ENCODE results near the gene CTSH. TPM values are rescaled to one million over a fixed set of nuclear protein-coding genes. Genes with fewer than 3 reads are reported as not detected.

Gene CTSH
- total RNA-seq, 1 experiment from 2014 or later = 20.4 TPM

GRCh38 chr15:78992416-78993256 lies 47.8 kb upstream of the CTSH start:
- Mint-ChIP-seq H3K27ac (no peak overlapping the region), H3K9me3 (no peaks in the 10 kb centered on the region), H3K27me3 (ENCODE audit: low read depth) (no peaks in the 10 kb centered on the region; the same call in 1 of the 2 replicates), H3K4me3 (no peak overlapping the region), H3K4me1 (peaks cover 8% of the 10 kb centered on the region), H3K36me3 (no peaks in the 10 kb centered on the region)
- ATAC-seq (no peak), DNase-seq (ENCODE audit: low spot score) (no peak)
- ChIA-PET CTCF (interaction anchor here (1.2 to 2.6 kb wide), 4 partner anchors 13 to 36 kb away, joined by 4 to 16 read pairs (median 6); no protein-coding TSS in a partner anchor), POLR2A (interaction anchor here (0.5 kb wide), 1 partner anchor 46 kb away, joined by 6 read pairs; no protein-coding TSS in a partner anchor)
- TF ChIP-seq NR2C2 (CRISPR knock-in tag; IDR thresholded peaks at IDR 0.05) (no peak), ZNF416 (CRISPR knock-in tag; IDR thresholded peaks at IDR 0.05) (no peak), ZNF671 (CRISPR knock-in tag; IDR thresholded peaks at IDR 0.05) (no peak), JUN (CRISPR knock-in tag; IDR thresholded peaks at IDR 0.05) (no peak), IRF2 (CRISPR knock-in tag; IDR thresholded peaks at IDR 0.05; ENCODE audit: borderline replicate concordance, low read depth) (no peak), ESRRA (CRISPR knock-in tag; IDR thresholded peaks at IDR 0.05; ENCODE audit: borderline replicate concordance) (no peak), ZNF138 (CRISPR knock-in tag; conservative IDR thresholded peaks at IDR 0.05) (no peak)
- TF ChIP-seq, protein P1, sequence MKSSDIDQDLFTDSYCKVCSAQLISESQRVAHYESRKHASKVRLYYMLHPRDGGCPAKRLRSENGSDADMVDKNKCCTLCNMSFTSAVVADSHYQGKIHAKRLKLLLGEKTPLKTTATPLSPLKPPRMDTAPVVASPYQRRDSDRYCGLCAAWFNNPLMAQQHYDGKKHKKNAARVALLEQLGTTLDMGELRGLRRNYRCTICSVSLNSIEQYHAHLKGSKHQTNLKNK (CRISPR knock-in tag; IDR thresholded peaks at IDR 0.05) = no peak
- TF ChIP-seq, protein P2, sequence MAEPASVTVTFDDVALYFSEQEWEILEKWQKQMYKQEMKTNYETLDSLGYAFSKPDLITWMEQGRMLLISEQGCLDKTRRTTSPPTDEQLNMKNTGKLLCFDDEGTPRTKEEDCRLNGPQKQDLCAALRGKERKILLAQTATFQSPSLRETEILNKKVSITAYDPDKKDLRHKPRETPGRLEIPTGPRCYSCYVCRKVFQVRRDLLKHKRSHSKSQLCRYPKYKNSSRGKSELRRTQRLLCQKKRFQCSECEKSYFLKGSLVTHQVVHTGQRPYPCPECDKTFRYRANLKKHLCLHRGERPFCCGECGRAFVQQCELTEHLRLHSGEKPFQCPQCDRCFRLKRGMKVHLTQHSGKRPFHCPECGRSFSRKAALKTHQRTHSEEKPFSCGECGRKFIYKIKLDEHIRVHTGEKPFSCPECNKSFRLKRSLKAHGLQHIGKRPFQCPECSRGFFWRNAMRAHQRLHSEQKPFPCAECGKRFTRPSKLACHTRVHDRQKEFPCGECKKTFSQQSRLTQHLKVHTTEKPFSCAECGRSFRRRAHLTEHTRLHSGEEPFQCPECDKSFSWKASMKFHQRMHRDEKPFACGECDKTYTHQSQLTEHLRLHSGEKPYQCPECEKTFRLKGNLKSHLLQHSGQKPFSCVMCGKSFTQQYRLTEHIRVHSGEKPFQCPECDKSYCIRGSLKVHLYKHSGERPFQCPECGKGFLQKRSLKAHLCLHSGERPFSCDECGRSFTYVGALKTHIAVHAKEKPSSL (CRISPR knock-in tag; conservative IDR thresholded peaks at IDR 0.05) = no peak
- TF ChIP-seq, protein P3, sequence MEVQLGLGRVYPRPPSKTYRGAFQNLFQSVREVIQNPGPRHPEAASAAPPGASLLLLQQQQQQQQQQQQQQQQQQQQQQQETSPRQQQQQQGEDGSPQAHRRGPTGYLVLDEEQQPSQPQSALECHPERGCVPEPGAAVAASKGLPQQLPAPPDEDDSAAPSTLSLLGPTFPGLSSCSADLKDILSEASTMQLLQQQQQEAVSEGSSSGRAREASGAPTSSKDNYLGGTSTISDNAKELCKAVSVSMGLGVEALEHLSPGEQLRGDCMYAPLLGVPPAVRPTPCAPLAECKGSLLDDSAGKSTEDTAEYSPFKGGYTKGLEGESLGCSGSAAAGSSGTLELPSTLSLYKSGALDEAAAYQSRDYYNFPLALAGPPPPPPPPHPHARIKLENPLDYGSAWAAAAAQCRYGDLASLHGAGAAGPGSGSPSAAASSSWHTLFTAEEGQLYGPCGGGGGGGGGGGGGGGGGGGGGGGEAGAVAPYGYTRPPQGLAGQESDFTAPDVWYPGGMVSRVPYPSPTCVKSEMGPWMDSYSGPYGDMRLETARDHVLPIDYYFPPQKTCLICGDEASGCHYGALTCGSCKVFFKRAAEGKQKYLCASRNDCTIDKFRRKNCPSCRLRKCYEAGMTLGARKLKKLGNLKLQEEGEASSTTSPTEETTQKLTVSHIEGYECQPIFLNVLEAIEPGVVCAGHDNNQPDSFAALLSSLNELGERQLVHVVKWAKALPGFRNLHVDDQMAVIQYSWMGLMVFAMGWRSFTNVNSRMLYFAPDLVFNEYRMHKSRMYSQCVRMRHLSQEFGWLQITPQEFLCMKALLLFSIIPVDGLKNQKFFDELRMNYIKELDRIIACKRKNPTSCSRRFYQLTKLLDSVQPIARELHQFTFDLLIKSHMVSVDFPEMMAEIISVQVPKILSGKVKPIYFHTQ (CRISPR knock-in tag; IDR thresholded peaks at IDR 0.05) = no peak

- ChIA-PET POLR2A (interaction anchor here (0.5 kb wide), 1 partner anchor 46 kb away, joined by 6 read pairs; no protein-coding TSS in a partner anchor), CTCF (interaction anchor here (1.2 to 1.6 kb wide), 3 partner anchors 12 to 37 kb away, joined by 4 to 7 read pairs (median 5); no protein-coding TSS in a partner anchor)
- Mint-ChIP-seq H3K36me3 (no peaks in the 10 kb centered on the region), H3K27me3 (ENCODE audit: low read depth) (no peaks in the 10 kb centered on the region; the same call in 1 of the 2 replicates), H3K4me3 (no peak overlapping the region), H3K27ac (no peak overlapping the region), H3K9me3 (no peaks in the 10 kb centered on the region), H3K4me1 (peaks cover 8% of the 10 kb centered on the region)
- ATAC-seq = no peak
- DNase-seq (ENCODE audit: low spot score) = no peak
- TF ChIP-seq MXD4 (CRISPR knock-in tag; IDR thresholded peaks at IDR 0.05; ENCODE audit: borderline replicate concordance) (no peak), ZNF317 (CRISPR knock-in tag; IDR thresholded peaks at IDR 0.05; ENCODE audit: borderline replicate concordance, low read depth) (no peak), NFATC4 (CRISPR knock-in tag; IDR thresholded peaks at IDR 0.05) (no peak), NFYB (CRISPR knock-in tag; conservative IDR thresholded peaks at IDR 0.05; ENCODE audit: low read depth) (no peak), ARID4B (CRISPR knock-in tag; IDR thresholded peaks at IDR 0.05; ENCODE audit: borderline replicate concordance) (no peak)
- TF ChIP-seq, protein P4, sequence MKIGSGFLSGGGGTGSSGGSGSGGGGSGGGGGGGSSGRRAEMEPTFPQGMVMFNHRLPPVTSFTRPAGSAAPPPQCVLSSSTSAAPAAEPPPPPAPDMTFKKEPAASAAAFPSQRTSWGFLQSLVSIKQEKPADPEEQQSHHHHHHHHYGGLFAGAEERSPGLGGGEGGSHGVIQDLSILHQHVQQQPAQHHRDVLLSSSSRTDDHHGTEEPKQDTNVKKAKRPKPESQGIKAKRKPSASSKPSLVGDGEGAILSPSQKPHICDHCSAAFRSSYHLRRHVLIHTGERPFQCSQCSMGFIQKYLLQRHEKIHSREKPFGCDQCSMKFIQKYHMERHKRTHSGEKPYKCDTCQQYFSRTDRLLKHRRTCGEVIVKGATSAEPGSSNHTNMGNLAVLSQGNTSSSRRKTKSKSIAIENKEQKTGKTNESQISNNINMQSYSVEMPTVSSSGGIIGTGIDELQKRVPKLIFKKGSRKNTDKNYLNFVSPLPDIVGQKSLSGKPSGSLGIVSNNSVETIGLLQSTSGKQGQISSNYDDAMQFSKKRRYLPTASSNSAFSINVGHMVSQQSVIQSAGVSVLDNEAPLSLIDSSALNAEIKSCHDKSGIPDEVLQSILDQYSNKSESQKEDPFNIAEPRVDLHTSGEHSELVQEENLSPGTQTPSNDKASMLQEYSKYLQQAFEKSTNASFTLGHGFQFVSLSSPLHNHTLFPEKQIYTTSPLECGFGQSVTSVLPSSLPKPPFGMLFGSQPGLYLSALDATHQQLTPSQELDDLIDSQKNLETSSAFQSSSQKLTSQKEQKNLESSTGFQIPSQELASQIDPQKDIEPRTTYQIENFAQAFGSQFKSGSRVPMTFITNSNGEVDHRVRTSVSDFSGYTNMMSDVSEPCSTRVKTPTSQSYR (CRISPR knock-in tag; IDR thresholded peaks at IDR 0.05) = no peak
- TF ChIP-seq, protein P5, sequence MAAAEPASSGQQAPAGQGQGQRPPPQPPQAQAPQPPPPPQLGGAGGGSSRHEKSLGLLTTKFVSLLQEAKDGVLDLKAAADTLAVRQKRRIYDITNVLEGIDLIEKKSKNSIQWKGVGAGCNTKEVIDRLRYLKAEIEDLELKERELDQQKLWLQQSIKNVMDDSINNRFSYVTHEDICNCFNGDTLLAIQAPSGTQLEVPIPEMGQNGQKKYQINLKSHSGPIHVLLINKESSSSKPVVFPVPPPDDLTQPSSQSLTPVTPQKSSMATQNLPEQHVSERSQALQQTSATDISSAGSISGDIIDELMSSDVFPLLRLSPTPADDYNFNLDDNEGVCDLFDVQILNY (CRISPR knock-in tag; IDR thresholded peaks at IDR 0.05) = no peak
- TF ChIP-seq, protein P6, sequence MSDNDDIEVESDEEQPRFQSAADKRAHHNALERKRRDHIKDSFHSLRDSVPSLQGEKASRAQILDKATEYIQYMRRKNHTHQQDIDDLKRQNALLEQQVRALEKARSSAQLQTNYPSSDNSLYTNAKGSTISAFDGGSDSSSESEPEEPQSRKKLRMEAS (CRISPR knock-in tag; IDR thresholded peaks at IDR 0.05) = no peak
Measured at GRCh38 chr15:78991879-78992278, 47.0 kb upstream of the CTSH start.
